ENCODE data around the gene PNPO. TPM values are rescaled to one million over a fixed set of nuclear protein-coding genes. Genes with fewer than 3 reads are reported as not detected.

PNPO gene
- polyA plus RNA-seq, 1 experiment, result 19.6 TPM

- ChIA-PET CTCF (interaction anchor here (0.8 to 1.2 kb wide), 2 partner anchors 44 to 61 kb away, joined by 5 read pairs; partner anchors contain the start of gene SCRN2), POLR2A (no interaction called here)
- peaks cover 4% of the 10 kb centered on the region for H3K36me3 ChIP-seq (ENCODE audit: control insufficient read depth, insufficient read depth, low read length)
- H3K4me3 ChIP-seq (ENCODE audit: low read depth, low read length), result no peak overlapping the region
- no peak for TF ChIP-seq CTCF (IDR thresholded peaks at IDR 0.05; ENCODE audit: insufficient read depth, low read depth, low read length)
- no peaks in the 10 kb centered on the region for H3K27me3 ChIP-seq (ENCODE audit: control insufficient read depth, insufficient read depth, low read length)
- no peak for DNase-seq (ENCODE audit: low read depth)
These were observed 39.2 kb upstream of the PNPO start for GRCh38 chr17:47902039-47902744.

- ChIA-PET POLR2A (interaction anchor here (1.0 kb wide), 1 partner anchor 10 kb away, joined by 4 read pairs; no protein-coding TSS in a partner anchor), CTCF (interaction anchor here (0.8 to 5.3 kb wide), 10 partner anchors 13 to 112 kb away, joined by 3 to 45 read pairs (median 4); partner anchors contain the start of genes CDK5RAP3, PNPO and SCRN2)
- peak; percentile 60 for DNase-seq (ENCODE audit: low read depth)
- no peak for TF ChIP-seq CTCF (IDR thresholded peaks at IDR 0.05; ENCODE audit: insufficient read depth, low read depth, low read length)
- Histone ChIP-seq H3K36me3 (ENCODE audit: control insufficient read depth, insufficient read depth, low read length) (no peaks in the 10 kb centered on the region), H3K4me3 (ENCODE audit: low read depth, low read length) (no peak overlapping the region), H3K27me3 (ENCODE audit: control insufficient read depth, insufficient read depth, low read length) (no peaks in the 10 kb centered on the region)
These were observed 36.1 kb upstream of the PNPO start for GRCh38 chr17:47905221-47905733.

GRCh38 chr17:47906443-47906842, 34.9 kb upstream of the PNPO start:
- POLR2A ChIA-PET, result no interaction called here
- Histone ChIP-seq H3K36me3 (ENCODE audit: control insufficient read depth, insufficient read depth, low read length) (no peaks in the 10 kb centered on the region), H3K27me3 (ENCODE audit: control insufficient read depth, insufficient read depth, low read length) (no peaks in the 10 kb centered on the region), H3K4me3 (ENCODE audit: low read depth, low read length) (no peak overlapping the region)
- no peak for DNase-seq (ENCODE audit: low read depth)
- TF ChIP-seq CTCF (IDR thresholded peaks at IDR 0.05; ENCODE audit: insufficient read depth, low read depth, low read length), result no peak
- CTCF ChIA-PET, result interaction anchor here (1.5 to 5.3 kb wide), 2 partner anchors 42 to 64 kb away, joined by 6 to 45 read pairs; partner anchors contain the start of gene CDK5RAP3

- Histone ChIP-seq H3K4me3 (ENCODE audit: low read depth, low read length) (no peak overlapping the region), H3K36me3 (ENCODE audit: control insufficient read depth, insufficient read depth, low read length) (no peaks in the 10 kb centered on the region), H3K27me3 (ENCODE audit: control insufficient read depth, insufficient read depth, low read length) (no peaks in the 10 kb centered on the region)
- ChIA-PET CTCF (interaction anchor here (1.1 to 5.3 kb wide), 4 partner anchors 18 to 62 kb away, joined by 3 to 45 read pairs (median 4); no protein-coding TSS in a partner anchor), POLR2A (no interaction called here)
- no peak for TF ChIP-seq CTCF (IDR thresholded peaks at IDR 0.05; ENCODE audit: insufficient read depth, low read depth, low read length)
- DNase-seq (ENCODE audit: low read depth), result no peak
These were observed 33.3 kb upstream of the PNPO start for GRCh38 chr17:47907932-47908562.

GRCh38 chr17:47913050-47913449, 28.3 kb upstream of the PNPO start:
- CTCF ChIA-PET, result no interaction called here
- TF ChIP-seq CTCF (IDR thresholded peaks at IDR 0.05; ENCODE audit: insufficient read depth, low read depth, low read length), result no peak
- no peak for DNase-seq (ENCODE audit: low read depth)
- Histone ChIP-seq H3K27me3 (ENCODE audit: control insufficient read depth, insufficient read depth, low read length) (no peaks in the 10 kb centered on the region), H3K36me3 (ENCODE audit: control insufficient read depth, insufficient read depth, low read length) (peaks cover 11% of the 10 kb centered on the region), H3K4me3 (ENCODE audit: low read depth, low read length) (no peak overlapping the region)
- POLR2A ChIA-PET, result no interaction called here
